Keratinocyte (primary cell): ENCODE measurements around the gene FAM3B. TPM values are rescaled to one million over a fixed set of nuclear protein-coding genes. Genes with fewer than 3 reads are reported as not detected.

Experiments
- DNase-seq: peaks from one replicate; pipeline ENCODE4 v3.0.0-alpha.2; 2011; ENCODE audit warnings: low read depth, missing footprints, low spot score
- FAIRE-seq: peaks from 2 replicates; lab custom pipeline; 2011; peaks lifted over from hg19 to GRCh38; lab: Jason Lieb, UNC
- H2AFZ ChIP-seq: 2 replicates; pipeline ENCODE4 v1.6.0; 2012; ENCODE audit warnings: low read length, control low read depth, inconsistent platforms; ENCODE audit not compliant: control insufficient read depth
- H3K27ac ChIP-seq: 2 replicates; pipeline ENCODE4 v1.5.1; 2011; ENCODE audit warnings: low read length; ENCODE audit not compliant: control insufficient read depth, insufficient read depth
- H3K27me3 ChIP-seq: 3 replicates; pipeline ENCODE4 v1.6.0; 2011; ENCODE audit warnings: low read length; ENCODE audit not compliant: control insufficient read depth, insufficient read depth; ENCODE audit errors: extremely low read depth
- H3K36me3 ChIP-seq, 2 experiments: 2 replicates in 1 of 2; 3 replicates in 1 of 2; pipeline ENCODE4 v1.5.1; 2011; ENCODE audit warnings: low read length in 2 of 2, mild to moderate bottlenecking in 1 of 2; ENCODE audit not compliant: control insufficient read depth in 2 of 2, insufficient read depth in 2 of 2; ENCODE audit errors: extremely low read depth in 1 of 2
- H3K4me1 ChIP-seq: 3 replicates; pipeline ENCODE4 v1.5.1; 2011; ENCODE audit warnings: low read length; ENCODE audit not compliant: control insufficient read depth, insufficient read depth; ENCODE audit errors: extremely low read depth
- H3K4me2 ChIP-seq: 3 replicates; pipeline ENCODE4 v1.6.0; 2011; ENCODE audit warnings: low read depth, low read length; ENCODE audit not compliant: control insufficient read depth, insufficient read depth; ENCODE audit errors: extremely low read depth
- H3K4me3 ChIP-seq, 3 experiments: fragments of 200-600 bp in 1 of 3; sonication (generic) in 1 of 3; 2 replicates in 2 of 3; 3 replicates in 1 of 3; pipeline ENCODE4 v1.5.1; 2011 to 2016; ENCODE audit warnings: low read length in 3 of 3, mild to moderate bottlenecking in 3 of 3, control low read depth in 2 of 3, inconsistent platforms in 1 of 3, low read depth in 1 of 3, mixed read lengths in 1 of 3, mixed run types in 1 of 3, moderate library complexity in 1 of 3; ENCODE audit not compliant: control insufficient read depth in 2 of 3, insufficient read depth in 2 of 3; ENCODE audit errors: extremely low read depth in 1 of 3
- H3K79me2 ChIP-seq: 2 replicates; pipeline ENCODE4 v1.6.0; 2012; ENCODE audit warnings: low read length; ENCODE audit not compliant: control insufficient read depth, insufficient read depth
- H3K9ac ChIP-seq: 3 replicates; pipeline ENCODE4 v1.6.0; 2011; ENCODE audit warnings: low read length; ENCODE audit not compliant: control insufficient read depth, insufficient read depth; ENCODE audit errors: extremely low read depth
- H3K9me1 ChIP-seq: 3 replicates; pipeline ENCODE4 v1.6.0; 2011; ENCODE audit warnings: low read length; ENCODE audit not compliant: control insufficient read depth, insufficient read depth; ENCODE audit errors: extremely low read depth
- H3K9me3 ChIP-seq: 2 replicates; pipeline ENCODE4 v1.5.1; 2012; ENCODE audit warnings: low read depth, low read length; ENCODE audit not compliant: control insufficient read depth
- H4K20me1 ChIP-seq: 3 replicates; pipeline ENCODE4 v1.6.0; 2011; ENCODE audit warnings: low read length; ENCODE audit not compliant: control insufficient read depth, insufficient read depth; ENCODE audit errors: extremely low read depth
- CTCF ChIP-seq, 3 experiments: IDR thresholded peaks in 1 of 3; conservative IDR thresholded peaks in 1 of 3; optimal IDR thresholded peaks in 1 of 3; 2 replicates in 2 of 3; 3 replicates in 1 of 3; pipeline versions ENCODE3 to v1.5.1; 2011; ENCODE audit warnings: low read length in 3 of 3, mild to moderate bottlenecking in 3 of 3, moderate library complexity in 2 of 3, control low read depth in 1 of 3, inconsistent platforms in 1 of 3; ENCODE audit not compliant: insufficient read depth in 2 of 3; ENCODE audit errors: extremely low read depth in 1 of 3
- EZH2 ChIP-seq: IDR thresholded peaks from one replicate; pipeline ENCODE4 v1.6.1; 2012; ENCODE audit warnings: inconsistent platforms, mild to moderate bottlenecking, low read length, moderate library complexity
- dilution Hi-C: fragments of 300-500 bp; cut with MboI; formaldehyde crosslinking; loops from one replicate; pipeline ENCODE4 v1.7.0; 2020; ENCODE audit warnings: low sequenced_read_pairs; ENCODE audit not compliant: extremely low pct_ligation_motif_present
- polyA minus RNA-seq, 3 experiments: library from RNA; depleted of rRNA, polyadenylated mRNA; stranded (reverse); fragments of >200 nt; gene quantifications; 1 replicate in 1 of 3; 2 replicates in 1 of 3; 3 replicates in 1 of 3; pipeline ENCODE4 v1.2.3, GENCODE V29; 2011
- polyA plus RNA-seq, 5 experiments: library from polyadenylated mRNA; depleted of rRNA in 3 of 5; stranded (reverse) in 3 of 5; stranded (forward) in 1 of 5; unstranded in 1 of 5; fragments of >200 nt; gene quantifications; 1 replicate in 1 of 5; 2 replicates in 3 of 5; 3 replicates in 1 of 5; pipeline versions ENCODE4 v1.2.1 to v1.2.3, GENCODE V29; 2011 to 2012; ENCODE audit warnings: missing spikeins in 2 of 5, low read depth in 1 of 5, low replicate concordance in 1 of 5

The FAM3B gene, protein sequence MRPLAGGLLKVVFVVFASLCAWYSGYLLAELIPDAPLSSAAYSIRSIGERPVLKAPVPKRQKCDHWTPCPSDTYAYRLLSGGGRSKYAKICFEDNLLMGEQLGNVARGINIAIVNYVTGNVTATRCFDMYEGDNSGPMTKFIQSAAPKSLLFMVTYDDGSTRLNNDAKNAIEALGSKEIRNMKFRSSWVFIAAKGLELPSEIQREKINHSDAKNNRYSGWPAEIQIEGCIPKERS
- polyA plus RNA-seq (not detected in 3 replicates), polyA minus RNA-seq (not detected in 3 replicates)
- polyA plus RNA-seq (2011; ENCODE audit: low read depth) = not detected
- not detected in 2 replicates for polyA plus RNA-seq (2011; cell fraction: cytosol; rRNA removed)
- polyA plus RNA-seq (2011; cell fraction: nucleus; rRNA removed) = not detected in 2 replicates
- polyA plus RNA-seq (2012; ENCODE audit: low replicate concordance) = not detected in 2 replicates
- not detected for polyA minus RNA-seq (2011; cell fraction: cytosol; rRNA and poly(A)+ RNA removed)
- polyA minus RNA-seq (2011; cell fraction: nucleus; rRNA and poly(A)+ RNA removed) = not detected in 2 replicates

- FAIRE-seq = no peak
- H3K27ac ChIP-seq = no peak within 1 kb of the TSS
Observed at GRCh38 chr21:41316200-41317062, at the start of gene FAM3B. Gene FAM3B, plus strand, starts transcription at chr21:41316801. Its CDS starts 79 bp downstream, at chr21:41316880.

GRCh38 chr21:41267346-41267745 is 49.3 kb upstream of the FAM3B start:
- Histone ChIP-seq H3K79me2 (no peaks in the 10 kb centered on the region), H3K9me1 (no peaks in the 10 kb centered on the region), H3K4me1 (no peaks in the 10 kb centered on the region), H3K4me2 (no peak overlapping the region), H3K4me3 (no peak overlapping the region), H3K36me3 (peaks cover 0 to 6% of the 10 kb centered on the region in 2 experiments), H4K20me1 (no peaks in the 10 kb centered on the region), H3K9me3 (no peaks in the 10 kb centered on the region), H3K9ac (no peak overlapping the region), H3K27me3 (no peaks in the 10 kb centered on the region), H3K27ac (no peak overlapping the region), H2AFZ (no peak overlapping the region)
- TF ChIP-seq CTCF (optimal IDR thresholded peaks at IDR 0.05 in 1 of 3, IDR thresholded peaks at IDR 0.05 in 1 of 3, conservative IDR thresholded peaks at IDR 0.05 in 1 of 3; ENCODE audit: extremely low read depth in 1 of 3, insufficient read depth in 2 of 3, low read length in 3 of 3) (no peak), EZH2 (no peak)
- FAIRE-seq (no peak), DNase-seq (no peak)
- dilution Hi-C loops = no loop called here

More at GRCh38 chr21:41316200-41317062, at the start of gene FAM3B:
- no peak within 1 kb of the TSS for H2AFZ ChIP-seq
- TF ChIP-seq EZH2 (peak; percentile 86), CTCF (optimal IDR thresholded peaks at IDR 0.05 in 1 of 3, IDR thresholded peaks at IDR 0.05 in 1 of 3, conservative IDR thresholded peaks at IDR 0.05 in 1 of 3; ENCODE audit: extremely low read depth in 1 of 3, insufficient read depth in 2 of 3, low read length in 3 of 3) (no peak)
- H3K9me1 ChIP-seq = no peaks in the 10 kb centered on the region
- no peak within 1 kb of the TSS for H3K4me3 ChIP-seq
- H3K9ac ChIP-seq = no peak within 1 kb of the TSS
- no peak within 1 kb of the TSS for H3K4me2 ChIP-seq
- no peaks in the 10 kb centered on the region for H4K20me1 ChIP-seq
- DNase-seq = no peak
- H3K9me3 ChIP-seq = no peaks in the 10 kb centered on the region
- peaks cover 48% of the 10 kb centered on the region for H3K27me3 ChIP-seq
- H3K79me2 ChIP-seq = no peaks in the 10 kb centered on the region
- H3K36me3 ChIP-seq = no peaks in the 10 kb centered on the region
- H3K4me1 ChIP-seq = no peaks in the 10 kb centered on the region
- dilution Hi-C loops = no loop called here
